Loucy (cell line): ENCODE data around the gene DNM1.
A peak's percentile ranks its signal among the peaks of the same experiment; 100 is the strongest.

Experiments used
- H2AFZ ChIP-seq: fragments of 200-600 bp; sonication (generic); 2 replicates; pipeline ENCODE4 v1.6.0; 2016; ENCODE audit warnings: antibody characterized with exemption, mild to moderate bottlenecking, low read length, moderate library complexity
- H3F3A ChIP-seq: fragments of 200-600 bp; 2 replicates; pipeline ENCODE4 v1.6.0; 2016; ENCODE audit warnings: antibody characterized with exemption, low read depth, mild to moderate bottlenecking
- H3K27me3 ChIP-seq: fragments of 200-600 bp; sonication (generic); 2 replicates; pipeline ENCODE4 v1.6.1; 2014; ENCODE audit warnings: low read length, mild to moderate bottlenecking; ENCODE audit not compliant: insufficient read depth, poor library complexity, severe bottlenecking
- H3K36me3 ChIP-seq: fragments of 200-600 bp; sonication (generic); 2 replicates; pipeline ENCODE4 v1.6.1; 2016; ENCODE audit warnings: low read length; ENCODE audit not compliant: insufficient read depth
- H3K4me1 ChIP-seq: fragments of 200-600 bp; sonication (generic); 2 replicates; pipeline ENCODE4 v1.5.1; 2014; ENCODE audit warnings: low read length, mild to moderate bottlenecking; ENCODE audit not compliant: insufficient read depth, poor library complexity, severe bottlenecking
- H3K4me2 ChIP-seq: fragments of 200-600 bp; sonication (generic); 2 replicates; pipeline ENCODE4 v1.6.0; 2014; ENCODE audit warnings: antibody characterized with exemption, low read length, low read depth, mild to moderate bottlenecking; ENCODE audit not compliant: poor library complexity, severe bottlenecking
- H3K4me3 ChIP-seq: fragments of 200-600 bp; sonication (generic); 2 replicates; pipeline ENCODE4 v1.5.1; 2014; ENCODE audit warnings: low read length, mild to moderate bottlenecking, mixed read lengths; ENCODE audit not compliant: poor library complexity, severe bottlenecking
- H3K79me2 ChIP-seq: fragments of 200-600 bp; sonication (generic); 2 replicates; pipeline ENCODE4 v1.6.1; 2014; ENCODE audit warnings: low read length; ENCODE audit not compliant: insufficient read depth
- H3K9ac ChIP-seq: fragments of 200-600 bp; sonication (generic); 2 replicates; pipeline ENCODE4 v1.6.0; 2014; ENCODE audit warnings: mild to moderate bottlenecking, low read depth, low read length, moderate library complexity; ENCODE audit not compliant: poor library complexity, severe bottlenecking
- H3K9me2 ChIP-seq: fragments of 200-600 bp; sonication (generic); replicated peaks from 2 replicates; pipeline ENCODE4 v1.6.1; 2016; ENCODE audit warnings: low read depth, low read length, mixed read lengths
- H3K9me3 ChIP-seq: fragments of 200-600 bp; sonication (generic); 2 replicates; pipeline ENCODE4 v1.6.1; 2014; ENCODE audit warnings: mild to moderate bottlenecking, antibody characterized with exemption, low read length, low read depth; ENCODE audit not compliant: insufficient read depth
- H4K20me1 ChIP-seq: fragments of 200-600 bp; sonication (generic); 2 replicates; pipeline ENCODE4 v1.6.0; 2014; ENCODE audit warnings: antibody characterized with exemption, low read length, mild to moderate bottlenecking; ENCODE audit not compliant: insufficient read depth, poor library complexity, severe bottlenecking
- EZH2phosphoT487 ChIP-seq: fragments of 200-600 bp; IDR thresholded peaks from 2 replicates; pipeline ENCODE4 v1.6.1; 2018; ENCODE audit warnings: antibody characterized with exemption, mild to moderate bottlenecking, moderate library complexity, borderline replicate concordance
- TF ChIP-seq, protein P1 (sequence below): fragments of 200-600 bp; sonication (generic); conservative IDR thresholded peaks from 2 replicates; pipeline ENCODE4 v1.5.1; 2014; ENCODE audit warnings: mild to moderate bottlenecking, antibody characterized with exemption, low read length

DNM1 gene

DNA sequence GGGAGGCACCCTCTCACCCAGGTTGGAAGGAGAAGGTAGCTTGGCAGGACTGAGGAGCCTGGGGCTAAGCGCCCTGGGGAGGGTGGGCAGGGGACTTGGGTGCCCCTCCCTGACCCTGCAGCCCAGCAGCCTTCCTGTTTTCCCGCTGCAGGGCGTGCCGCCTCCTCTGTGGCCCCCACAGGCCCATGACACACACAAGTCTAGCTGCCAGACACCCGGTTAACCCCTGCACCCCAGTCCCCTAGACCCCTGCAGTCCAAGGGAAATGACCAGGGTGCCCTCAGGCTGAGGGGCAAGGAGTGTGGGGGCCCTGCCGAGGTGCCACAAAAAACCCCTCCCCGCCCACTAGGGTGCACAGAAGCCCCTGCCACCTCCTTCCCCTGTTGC is 39.6 kb downstream of the DNM1 start:
- no peak for TF ChIP-seq EZH2phosphoT487
- TF ChIP-seq, protein P1, sequence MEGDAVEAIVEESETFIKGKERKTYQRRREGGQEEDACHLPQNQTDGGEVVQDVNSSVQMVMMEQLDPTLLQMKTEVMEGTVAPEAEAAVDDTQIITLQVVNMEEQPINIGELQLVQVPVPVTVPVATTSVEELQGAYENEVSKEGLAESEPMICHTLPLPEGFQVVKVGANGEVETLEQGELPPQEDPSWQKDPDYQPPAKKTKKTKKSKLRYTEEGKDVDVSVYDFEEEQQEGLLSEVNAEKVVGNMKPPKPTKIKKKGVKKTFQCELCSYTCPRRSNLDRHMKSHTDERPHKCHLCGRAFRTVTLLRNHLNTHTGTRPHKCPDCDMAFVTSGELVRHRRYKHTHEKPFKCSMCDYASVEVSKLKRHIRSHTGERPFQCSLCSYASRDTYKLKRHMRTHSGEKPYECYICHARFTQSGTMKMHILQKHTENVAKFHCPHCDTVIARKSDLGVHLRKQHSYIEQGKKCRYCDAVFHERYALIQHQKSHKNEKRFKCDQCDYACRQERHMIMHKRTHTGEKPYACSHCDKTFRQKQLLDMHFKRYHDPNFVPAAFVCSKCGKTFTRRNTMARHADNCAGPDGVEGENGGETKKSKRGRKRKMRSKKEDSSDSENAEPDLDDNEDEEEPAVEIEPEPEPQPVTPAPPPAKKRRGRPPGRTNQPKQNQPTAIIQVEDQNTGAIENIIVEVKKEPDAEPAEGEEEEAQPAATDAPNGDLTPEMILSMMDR: no peak

DNA sequence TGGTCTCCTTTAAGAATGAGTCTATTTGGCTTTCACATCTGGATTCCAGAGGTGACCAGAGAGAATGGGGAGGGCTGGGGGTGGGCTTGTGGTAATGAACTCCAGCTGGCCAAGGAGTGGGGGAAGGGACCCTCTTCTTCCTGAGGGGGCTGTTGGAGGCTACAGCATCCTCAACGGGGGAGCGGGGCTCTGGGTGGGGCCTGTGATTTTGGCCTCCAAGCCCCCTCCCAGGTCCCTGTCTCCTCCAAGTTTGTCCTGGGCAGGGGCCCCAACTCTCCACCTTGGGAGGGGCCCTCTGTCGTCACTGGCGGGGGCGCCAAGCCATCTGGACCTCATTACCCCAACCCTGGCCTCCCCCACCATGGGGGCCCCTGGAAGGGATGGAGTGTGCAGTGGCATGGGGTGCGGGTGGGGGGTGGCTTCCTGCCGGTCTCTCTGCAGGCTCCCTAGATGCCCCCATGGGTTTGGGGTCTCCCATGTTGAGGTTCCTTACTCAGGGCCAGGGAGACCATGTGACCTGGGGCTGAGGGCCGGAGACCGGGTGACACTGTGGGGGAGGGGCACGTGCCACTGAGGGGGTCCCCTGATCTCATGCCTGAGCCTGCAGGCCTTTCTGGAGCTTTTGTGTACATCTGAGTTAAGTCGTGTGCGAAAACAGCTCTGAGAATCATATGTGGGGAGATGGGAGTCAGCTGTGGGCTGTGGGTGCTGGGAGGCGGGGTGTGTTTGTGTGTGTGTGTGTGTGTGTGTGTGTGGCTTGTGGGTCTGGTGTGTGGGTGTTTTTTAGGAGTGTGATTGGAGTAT is 40.2 kb downstream of the DNM1 start:
- H3K9me3 ChIP-seq: no peaks in the 10 kb centered on the region
- H4K20me1 ChIP-seq: no peaks in the 10 kb centered on the region
- no peak overlapping the region for H2AFZ ChIP-seq
- H3K4me2 ChIP-seq: peak overlapping the region; percentile 55
- H3K9me2 ChIP-seq: no peaks in the 10 kb centered on the region
- H3K4me3 ChIP-seq: no peak overlapping the region
- no peaks in the 10 kb centered on the region for H3F3A ChIP-seq
- H3K9ac ChIP-seq: no peak overlapping the region
- peaks cover 46% of the 10 kb centered on the region for H3K4me1 ChIP-seq
- no peaks in the 10 kb centered on the region for H3K79me2 ChIP-seq
- no peaks in the 10 kb centered on the region for H3K36me3 ChIP-seq
- TF ChIP-seq EZH2phosphoT487: no peak
- TF ChIP-seq, protein P1: no peak
- H3K27me3 ChIP-seq: no peaks in the 10 kb centered on the region

More for the DNA sequence above, 39.6 kb downstream of the DNM1 start:
- Histone ChIP-seq H3K9ac (no peak overlapping the region), H4K20me1 (no peaks in the 10 kb centered on the region), H3K9me2 (no peaks in the 10 kb centered on the region), H3K36me3 (no peaks in the 10 kb centered on the region), H3F3A (no peaks in the 10 kb centered on the region), H3K9me3 (no peaks in the 10 kb centered on the region), H3K4me3 (no peak overlapping the region), H3K4me2 (no peak overlapping the region), H3K27me3 (no peaks in the 10 kb centered on the region), H3K79me2 (no peaks in the 10 kb centered on the region), H2AFZ (no peak overlapping the region), H3K4me1 (peaks cover 46% of the 10 kb centered on the region)

DNA sequence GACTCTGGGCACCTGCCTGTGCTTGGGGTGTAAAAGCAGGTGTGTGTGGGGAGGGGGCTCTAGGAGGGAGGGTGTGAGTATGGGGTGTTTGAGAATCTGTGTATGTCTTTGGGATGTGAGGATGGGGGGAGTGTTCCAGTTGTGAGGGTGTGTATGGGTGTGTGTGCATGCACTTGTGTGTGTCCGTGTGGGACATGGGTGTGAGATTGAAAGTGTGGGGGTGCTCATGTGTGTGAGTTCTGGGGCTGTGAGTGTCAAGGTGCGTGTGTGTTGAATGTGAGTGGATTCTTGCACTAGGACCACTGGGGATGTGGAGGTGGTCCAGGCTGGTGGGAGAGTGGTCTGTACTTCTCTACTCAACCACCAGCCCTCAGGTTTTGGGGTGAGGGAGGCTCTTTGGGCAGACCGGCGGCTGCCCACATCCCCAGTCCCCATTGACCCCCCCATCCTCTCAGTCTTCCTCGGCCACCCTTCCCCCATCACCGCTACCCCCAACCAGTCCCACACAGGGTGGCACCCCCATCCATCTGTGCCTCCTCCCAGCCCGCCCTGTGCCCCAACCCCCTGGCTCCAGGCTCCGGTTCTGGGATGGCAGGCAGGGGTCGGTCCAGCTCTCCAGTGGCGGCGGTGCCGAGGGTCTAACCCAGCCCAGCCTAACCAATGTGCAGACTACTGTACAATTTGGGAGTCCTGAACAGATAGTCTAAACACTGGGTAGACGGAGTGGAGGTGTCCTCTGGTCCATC is 41.1 kb downstream of the DNM1 start:
- H2AFZ ChIP-seq: no peak overlapping the region

More for the DNA sequence above, 41.1 kb downstream of the DNM1 start:
- Histone ChIP-seq H3K79me2 (no peaks in the 10 kb centered on the region), H3F3A (no peaks in the 10 kb centered on the region), H3K36me3 (no peaks in the 10 kb centered on the region), H3K9me2 (no peaks in the 10 kb centered on the region), H3K27me3 (no peaks in the 10 kb centered on the region), H4K20me1 (no peaks in the 10 kb centered on the region), H3K4me1 (peaks cover 46% of the 10 kb centered on the region), H3K9me3 (no peaks in the 10 kb centered on the region), H3K9ac (peak overlapping the region; percentile 65), H3K4me3 (peak overlapping the region; percentile 42), H3K4me2 (peak overlapping the region; percentile 55)
- TF ChIP-seq, protein P1: no peak
- TF ChIP-seq EZH2phosphoT487: no peak
